H1 (cell line): ENCODE data around the gene CD34. TPM values are rescaled to one million over a fixed set of nuclear protein-coding genes. Genes with fewer than 3 reads are reported as not detected.

ENCODE experiments used
- CTCF ChIA-PET: fragments of 300-600 bp; sonication (Branson Sonifier 250); formaldehyde crosslinking; loops from one replicate; lab custom pipeline; 2021; ENCODE audit not compliant: partially characterized antibody; lab: Charles Lee
- POLR2A ChIA-PET: fragments of 300-600 bp; sonication (Branson Sonifier 250); formaldehyde crosslinking; loops from one replicate; lab custom pipeline; 2021; ENCODE audit warnings: inconsistent platforms; ENCODE audit not compliant: partially characterized antibody; lab: Charles Lee
- DNase-seq, 2 experiments: peaks; one replicate each; pipeline versions ENCODE4 v3.0.0 to v3.0.0-alpha.2; 2010 to 2022; ENCODE audit warnings: low spot score in 2 of 2, low read depth in 1 of 2, mixed read lengths in 1 of 2
- FAIRE-seq: peaks from 2 replicates; lab custom pipeline; 2011; peaks lifted over from hg19 to GRCh38; lab: Jason Lieb, UNC
- H2AFZ ChIP-seq: 2 replicates; pipeline ENCODE4 v1.8.1; 2012; ENCODE audit warnings: low read length, inconsistent platforms
- H2AK5ac ChIP-seq: 2 replicates; pipeline ENCODE4 v1.6.1; 2013; ENCODE audit warnings: low read depth, low read length
- H2BK120ac ChIP-seq: replicated peaks from 2 replicates; pipeline ENCODE3; 2013; ENCODE audit warnings: low read depth, low read length, inconsistent platforms
- H2BK12ac ChIP-seq: 2 replicates; pipeline ENCODE4 v1.6.1; 2013; ENCODE audit warnings: low read depth, low read length
- H2BK15ac ChIP-seq: 2 replicates; pipeline ENCODE4 v1.6.1; 2013; ENCODE audit warnings: low read length
- H2BK20ac ChIP-seq: 2 replicates; pipeline ENCODE4 v1.6.1; 2013; ENCODE audit warnings: low read length
- H2BK5ac ChIP-seq: 2 replicates; pipeline ENCODE4 v1.6.1; 2013; ENCODE audit warnings: low read depth, low read length
- H3K14ac ChIP-seq: 2 replicates; pipeline ENCODE4 v1.6.1; 2013; ENCODE audit warnings: inconsistent platforms; ENCODE audit not compliant: insufficient read length
- H3K18ac ChIP-seq: 2 replicates; pipeline ENCODE4 v1.6.1; 2013; ENCODE audit warnings: low read length; ENCODE audit errors: extremely low read depth
- H3K23ac ChIP-seq: 2 replicates; pipeline ENCODE4 v1.6.1; 2013; ENCODE audit warnings: inconsistent platforms; ENCODE audit not compliant: insufficient read length
- H3K23me2 ChIP-seq: 2 replicates; pipeline ENCODE4 v1.6.1; 2013; ENCODE audit warnings: low read depth, low read length
- H3K27ac ChIP-seq: 2 replicates; pipeline ENCODE4 v1.6.1; 2011; ENCODE audit warnings: low read depth, low read length, inconsistent platforms
- H3K27me3 ChIP-seq, 4 experiments: replicated peaks in 1 of 4; 1 replicate in 1 of 4; 2 replicates in 3 of 4; pipeline versions ENCODE4 v1.6.1 to v1.8.1; 2011 to 2013; ENCODE audit warnings: low read length in 3 of 4, mild to moderate bottlenecking in 3 of 4, inconsistent platforms in 2 of 4, mixed read lengths in 2 of 4, moderate library complexity in 1 of 4; ENCODE audit not compliant: control insufficient read depth in 3 of 4, insufficient read depth in 3 of 4; ENCODE audit errors: extremely low read depth in 1 of 4
- H3K36me3 ChIP-seq, 4 experiments: 2 replicates each; pipeline versions ENCODE4 v1.6.1 to v1.8.1; 2011 to 2013; ENCODE audit warnings: mild to moderate bottlenecking in 4 of 4, low read length in 3 of 4, moderate library complexity in 2 of 4, control low read depth in 1 of 4, inconsistent platforms in 1 of 4; ENCODE audit not compliant: insufficient read depth in 4 of 4, control insufficient read depth in 2 of 4
- H3K4ac ChIP-seq: replicated peaks from 2 replicates; pipeline ENCODE3; 2013; ENCODE audit warnings: low read length, low read depth, mixed read lengths, inconsistent platforms; ENCODE audit not compliant: insufficient read length
- H3K4me1 ChIP-seq, 4 experiments: replicated peaks in 1 of 4; 1 replicate in 1 of 4; 2 replicates in 3 of 4; pipeline versions ENCODE4 v1.6.1 to v1.8.1; 2011 to 2013; ENCODE audit warnings: low read length in 3 of 4, inconsistent platforms in 2 of 4, mixed read lengths in 1 of 4; ENCODE audit not compliant: insufficient read depth in 4 of 4, control insufficient read depth in 3 of 4
- H3K4me2 ChIP-seq, 2 experiments: 2 replicates each; pipeline versions ENCODE4 v1.6.1 to v1.8.1; 2011 to 2013; ENCODE audit warnings: low read depth in 2 of 2, low read length in 2 of 2, control low read depth in 1 of 2, inconsistent platforms in 1 of 2, mild to moderate bottlenecking in 1 of 2; ENCODE audit not compliant: insufficient read depth in 1 of 2
- H3K4me3 ChIP-seq, 4 experiments: fragments of 200-600, 300-600 bp in 1 of 4; sonication (generic), shearing (Covaris generic), sonication (Bioruptor Twin) in 1 of 4; 2 replicates each; pipeline versions ENCODE4 v1.5.1 to v1.8.1; 2011 to 2016; ENCODE audit warnings: low read length in 4 of 4, low read depth in 3 of 4, control low read depth in 2 of 4, inconsistent platforms in 2 of 4, mild to moderate bottlenecking in 2 of 4, mixed read lengths in 1 of 4, moderate library complexity in 1 of 4; ENCODE audit not compliant: insufficient read depth in 2 of 4; ENCODE audit errors: extremely low read depth in 1 of 4
- H3K56ac ChIP-seq: replicated peaks from 2 replicates; pipeline ENCODE3; 2013; ENCODE audit warnings: low read depth, mild to moderate bottlenecking, mixed read lengths, low read length, inconsistent platforms; ENCODE audit not compliant: insufficient read length
- H3K79me1 ChIP-seq: 2 replicates; pipeline ENCODE4 v1.6.1; 2013; ENCODE audit warnings: low read depth, low read length, control low read depth
- H3K79me2 ChIP-seq, 2 experiments: 2 replicates each; pipeline versions ENCODE4 v1.6.1 to v1.8.1; 2012 to 2013; ENCODE audit warnings: low read length in 2 of 2, mild to moderate bottlenecking in 2 of 2, inconsistent platforms in 1 of 2; ENCODE audit not compliant: insufficient read depth in 2 of 2, control insufficient read depth in 1 of 2
- H3K9ac ChIP-seq, 4 experiments: replicated peaks in 1 of 4; 1 replicate in 1 of 4; 2 replicates in 3 of 4; pipeline versions ENCODE4 v1.6.1 to v1.8.1; 2011 to 2013; ENCODE audit warnings: low read depth in 3 of 4, low read length in 3 of 4, control low read depth in 2 of 4, mild to moderate bottlenecking in 2 of 4, moderate library complexity in 2 of 4, inconsistent platforms in 1 of 4; ENCODE audit errors: extremely low read depth in 1 of 4
- H3K9me3 ChIP-seq, 2 experiments: 2 replicates each; pipeline versions ENCODE4 v1.6.1 to v1.8.1; 2012 to 2013; ENCODE audit warnings: mild to moderate bottlenecking in 2 of 2, moderate library complexity in 2 of 2, control low read depth in 1 of 2, inconsistent platforms in 1 of 2, low read depth in 1 of 2, low read length in 1 of 2, mixed read lengths in 1 of 2; ENCODE audit not compliant: insufficient read depth in 2 of 2
- H4K20me1 ChIP-seq, 2 experiments: replicated peaks in 1 of 2; 2 replicates each; pipeline versions ENCODE3 to v1.8.1; 2011 to 2013; ENCODE audit warnings: inconsistent platforms in 2 of 2, low read length in 2 of 2, mild to moderate bottlenecking in 1 of 2; ENCODE audit not compliant: insufficient read depth in 2 of 2, control insufficient read depth in 1 of 2
- H4K5ac ChIP-seq: 2 replicates; pipeline ENCODE4 v1.6.1; 2013; ENCODE audit warnings: low read length, low read depth, mixed read lengths, inconsistent platforms; ENCODE audit not compliant: insufficient read length
- H4K8ac ChIP-seq: 2 replicates; pipeline ENCODE4 v1.8.0; 2013; ENCODE audit warnings: mild to moderate bottlenecking, moderate library complexity, low read length, inconsistent platforms; ENCODE audit not compliant: insufficient read depth; ENCODE audit errors: extremely low read depth
- H4K91ac ChIP-seq: replicated peaks from 2 replicates; pipeline ENCODE3; 2013; ENCODE audit warnings: low read length, mixed read lengths, inconsistent platforms; ENCODE audit not compliant: insufficient read length
- BCL11A ChIP-seq, 2 experiments: IDR thresholded peaks; one replicate each; pipeline ENCODE4 v1.6.1; 2011; ENCODE audit warnings: low read depth in 2 of 2, low read length in 2 of 2, mild to moderate bottlenecking in 2 of 2
- CBX8 ChIP-seq: fragments of 300-800, 300-1000 bp; sonication (generic); IDR thresholded peaks from 2 replicates; pipeline ENCODE4 v1.7.1; 2016; ENCODE audit warnings: low read depth, low read length, borderline replicate concordance
- CREB1 ChIP-seq: IDR thresholded peaks from 2 replicates; pipeline ENCODE4 v1.6.1; 2012; ENCODE audit warnings: inconsistent platforms
- EZH2 ChIP-seq: fragments of 200-600 bp; sonication (generic); IDR thresholded peaks from 2 replicates; pipeline ENCODE4 v1.7.1; 2012; ENCODE audit warnings: low read depth, mild to moderate bottlenecking, moderate library complexity, low read length, inconsistent platforms; ENCODE audit not compliant: severe bottlenecking
- KDM1A ChIP-seq: fragments of 200-600, 300-600 bp; sonication (generic); IDR thresholded peaks from 2 replicates; pipeline ENCODE4 v1.7.1; 2016; ENCODE audit warnings: mild to moderate bottlenecking, low read length, borderline replicate concordance
- KDM4A ChIP-seq: IDR thresholded peaks from one replicate; pipeline ENCODE4 v1.7.1; 2012; ENCODE audit warnings: low read depth, mild to moderate bottlenecking, moderate library complexity, low read length, inconsistent platforms; ENCODE audit not compliant: severe bottlenecking
- POLR2A ChIP-seq, 2 experiments: IDR thresholded peaks; 1 replicate in 1 of 2; 2 replicates in 1 of 2; pipeline ENCODE4 v1.6.1; 2011; ENCODE audit warnings: low read depth in 2 of 2, low read length in 2 of 2, mild to moderate bottlenecking in 2 of 2; ENCODE audit errors: control extremely low read depth in 1 of 2
- POU5F1 ChIP-seq: IDR thresholded peaks from 2 replicates; pipeline ENCODE4 v1.6.1; 2011; ENCODE audit warnings: low read depth, mild to moderate bottlenecking, low read length, moderate library complexity
- SIN3A ChIP-seq, 2 experiments: IDR thresholded peaks in 1 of 2; conservative IDR thresholded peaks in 1 of 2; 2 replicates each; pipeline ENCODE4 v1.6.1; 2011 to 2012; ENCODE audit warnings: low read length in 2 of 2, improper control_type of control experiment in 1 of 2, low read depth in 1 of 2, mild to moderate bottlenecking in 1 of 2
- SIX5 ChIP-seq: IDR thresholded peaks from 2 replicates; pipeline ENCODE4 v1.6.1; 2011; ENCODE audit warnings: mild to moderate bottlenecking, low read depth, low read length
- SP2 ChIP-seq: IDR thresholded peaks from 2 replicates; pipeline ENCODE4 v1.6.1; 2012; ENCODE audit warnings: mild to moderate bottlenecking, low read length, inconsistent platforms
- TCF12 ChIP-seq: IDR thresholded peaks from 2 replicates; pipeline ENCODE4 v1.6.1; 2011; ENCODE audit warnings: low read depth, mild to moderate bottlenecking, low read length
- WGBS, 2 experiments: shearing (Covaris generic) in 1 of 2; methylation state at CpG; one replicate each; pipeline versions ENCODE4 v1.1.6 to v1.1.7; 2013 to 2015; ENCODE audit warnings: low lambda C conversion rate in 2 of 2, mixed read lengths in 2 of 2, inconsistent platforms in 1 of 2, low coverage in 1 of 2, missing lambda C conversion rate in 1 of 2; ENCODE audit not compliant: insufficient replicate concordance in 2 of 2, insufficient coverage in 1 of 2, insufficient read length in 1 of 2; ENCODE audit errors: extremely low coverage in 1 of 2, missing lambda C conversion rate in 1 of 2; 5-methylcytosine and 5-hydroxymethylcytosine counted together
- polyA plus RNA-seq, 7 experiments: library from polyadenylated mRNA; depleted of rRNA in 3 of 7; stranded (reverse) in 5 of 7; unstranded in 2 of 7; fragments of >200 nt in 5 of 7; fragments of 200-250 nt in 2 of 7; gene quantifications; 1 replicate in 5 of 7; 2 replicates in 1 of 7; 4 replicates in 1 of 7; pipeline versions ENCODE4 v1.2.1 to v1.2.3, GENCODE V29; 2011 to 2013; ENCODE audit warnings: missing spikeins in 2 of 7, mixed read lengths in 2 of 7
- total RNA-seq: library from RNA; stranded (reverse); fragmentation: NEBNext Ultra II Directional; extraction: Animal tissue kit (Norgen Biotek cat#: 25700); gene quantifications from 2 replicates; pipeline ENCODE4 v1.2.1, GENCODE V29; 2021

The CD34 gene
- total and polyA plus RNA-seq, 2 of the 8 experiments (the other 6 are each of a cell fraction or from before 2014, with no cell fraction given) = 0.39 to 0.54 TPM

GRCh38 chr1:207833381-207833780, 77.5 kb downstream of the CD34 start:
- Histone ChIP-seq H3K14ac (no peak overlapping the region), H3K56ac (no peak overlapping the region), H3K4me1 (no peaks in the 10 kb centered on the region), H3K9ac (no peak overlapping the region), H4K20me1 (peaks cover 0 to 1% of the 10 kb centered on the region in 2 experiments), H2BK120ac (no peak overlapping the region), H2BK12ac (no peak overlapping the region), H3K27me3 (no peaks in the 10 kb centered on the region), H3K23me2 (no peaks in the 10 kb centered on the region), H3K4me3 (no peak overlapping the region)
- DNase-seq (no peak), FAIRE-seq (no peak)
- CTCF ChIA-PET = interaction anchor here (1.0 to 12.1 kb wide), 11 partner anchors 9 to 162 kb away, joined by 3 to 113 read pairs (median 10); no protein-coding TSS in a partner anchor
- TF ChIP-seq KDM4A (no peak), TCF12 (no peak), CREB1 (no peak), SP2 (no peak), SIN3A (conservative IDR thresholded peaks at IDR 0.05 in 1 of 2, IDR thresholded peaks at IDR 0.05 in 1 of 2; ENCODE audit: low read depth in 1 of 2, low read length in 2 of 2) (no peak), SIX5 (no peak), POLR2A (IDR thresholded peaks at IDR 0.05; ENCODE audit: control extremely low read depth in 1 of 2, low read depth in 2 of 2, low read length in 2 of 2) (no peak), CBX8 (no peak), POU5F1 (no peak), BCL11A (IDR thresholded peaks at IDR 0.05; ENCODE audit: low read depth in 2 of 2, low read length in 2 of 2) (no peak), EZH2 (no peak), KDM1A (no peak)
- TF ChIP-seq, all 59 proteins: peak for 0
- no peaks in the 10 kb centered on the region for H3K79me2 ChIP-seq
- H3K36me3 ChIP-seq = no peaks in the 10 kb centered on the region
- H3K4ac ChIP-seq = no peak overlapping the region
- POLR2A ChIA-PET = interaction anchor here (1.5 kb wide), 1 partner anchor 9 kb away, joined by 3 read pairs; no protein-coding TSS in a partner anchor
- H3K27ac ChIP-seq = no peak overlapping the region
- peak overlapping the region; percentile 11; the same call in 1 of the 2 replicates for H4K8ac ChIP-seq
- no peaks in the 10 kb centered on the region for H3K79me1 ChIP-seq
- no peaks in the 10 kb centered on the region for H3K9me3 ChIP-seq
- no peak overlapping the region for H3K23ac ChIP-seq
- no peak overlapping the region for H3K4me2 ChIP-seq
- no peak overlapping the region for H2BK20ac ChIP-seq
- WGBS, 2 experiments = 88% methylated on average over 6 of the region's 6 CpGs; no CpG with 5 or more reads in 1 of the 2 experiments
- no peak overlapping the region for H4K91ac ChIP-seq
- no peak overlapping the region for H2BK15ac ChIP-seq
- H2AFZ ChIP-seq = no peak overlapping the region
- no peak overlapping the region for H3K18ac ChIP-seq
- no peak overlapping the region for H2AK5ac ChIP-seq
- no peak overlapping the region for H4K5ac ChIP-seq
- no peak overlapping the region for H2BK5ac ChIP-seq
